WTC11 (cell line): ENCODE results near the gene CCS. TPM values are rescaled to one million over a fixed set of nuclear protein-coding genes. Genes with fewer than 3 reads are reported as not detected.

Experiments used
- ATAC-seq: fragments of 200-7000 bp; cut with Tn5 transposase; 2 replicates; pipeline ENCODE4 v1.10.0; 2021; ENCODE audit warnings: mild to moderate bottlenecking, moderate library complexity
- CTCF ChIA-PET: fragments of 300-600 bp; sonication (Branson Sonifier 250); formaldehyde crosslinking; loops from one replicate; lab custom pipeline; 2021; ENCODE audit warnings: antibody characterized with exemption; lab: Charles Lee
- POLR2A ChIA-PET: fragments of 350-600 bp; sonication (Branson Sonifier 250); formaldehyde crosslinking; loops from one replicate; lab custom pipeline; 2021; ENCODE audit warnings: antibody characterized with exemption; lab: Charles Lee
- DNase-seq: peaks from one replicate; pipeline ENCODE4 v3.0.0; 2021; ENCODE audit warnings: low spot score
- H3K27ac Mint-ChIP-seq: 2 replicates; pipeline ENCODE4 v1.8.0; 2021; ENCODE audit warnings: mixed read lengths
- H3K27me3 Mint-ChIP-seq: 2 replicates; pipeline ENCODE4 v1.8.0; 2021; ENCODE audit warnings: low read depth, mild to moderate bottlenecking, moderate library complexity, mixed read lengths
- H3K36me3 Mint-ChIP-seq: 2 replicates; pipeline ENCODE4 v1.8.0; 2021; ENCODE audit warnings: mixed read lengths
- H3K4me1 Mint-ChIP-seq: 2 replicates; pipeline ENCODE4 v1.8.0; 2022; ENCODE audit warnings: mixed read lengths
- H3K4me3 Mint-ChIP-seq: 2 replicates; pipeline ENCODE4 v1.8.0; 2021; ENCODE audit warnings: mild to moderate bottlenecking, moderate library complexity, mixed read lengths
- H3K9me3 Mint-ChIP-seq: 2 replicates; pipeline ENCODE4 v1.8.0; 2021; ENCODE audit warnings: mixed read lengths
- E2F5 ChIP-seq: sonication (generic); formaldehyde crosslinking; IDR thresholded peaks from 2 replicates; pipeline ENCODE4 v1.8.1; 2022; ENCODE audit warnings: mild to moderate bottlenecking, moderate library complexity, missing genetic modification reagents
- ELF4 ChIP-seq: sonication (generic); formaldehyde crosslinking; IDR thresholded peaks from 2 replicates; pipeline ENCODE4 v1.8.1; 2022; ENCODE audit warnings: low read depth, mild to moderate bottlenecking, moderate library complexity, missing genetic modification reagents
- ESRRA ChIP-seq: sonication (generic); formaldehyde crosslinking; IDR thresholded peaks from 2 replicates; pipeline ENCODE4 v1.8.1; 2022; ENCODE audit warnings: mild to moderate bottlenecking, missing genetic modification reagents, borderline replicate concordance
- ETV6 ChIP-seq: sonication (generic); formaldehyde crosslinking; IDR thresholded peaks from 2 replicates; pipeline ENCODE4 v1.8.1; 2022; ENCODE audit warnings: mild to moderate bottlenecking, missing genetic modification reagents
- FOXP4 ChIP-seq: sonication (generic); formaldehyde crosslinking; IDR thresholded peaks from 2 replicates; pipeline ENCODE4 v1.8.0; 2022; ENCODE audit warnings: mild to moderate bottlenecking, missing genetic modification reagents
- IRF1 ChIP-seq: sonication (generic); formaldehyde crosslinking; IDR thresholded peaks from 2 replicates; pipeline ENCODE4 v1.8.0; 2023; ENCODE audit warnings: missing genetic modification reagents
- JAZF1 ChIP-seq: fragments of 250-450 bp; sonication (Bioruptor Pico); IDR thresholded peaks from 2 replicates; pipeline ENCODE4 v1.9.0; 2021; ENCODE audit warnings: moderate library complexity, mild to moderate bottlenecking, inconsistent platforms
- MYBL2 ChIP-seq: sonication (generic); formaldehyde crosslinking; IDR thresholded peaks from 2 replicates; pipeline ENCODE4 v1.8.1; 2023; ENCODE audit warnings: mild to moderate bottlenecking, moderate library complexity, missing genetic modification reagents
- NR2C2 ChIP-seq: sonication (generic); formaldehyde crosslinking; IDR thresholded peaks from 2 replicates; pipeline ENCODE4 v1.8.0; 2022; ENCODE audit warnings: mild to moderate bottlenecking, missing genetic modification reagents
- PRRX2 ChIP-seq: fragments of 250-450 bp; sonication (Bioruptor Pico); IDR thresholded peaks from 2 replicates; pipeline ENCODE4 v1.8.0; 2021; ENCODE audit warnings: mild to moderate bottlenecking
- RORB ChIP-seq: fragments of 250-450 bp; sonication (Bioruptor Pico); IDR thresholded peaks from 2 replicates; pipeline ENCODE4 v1.9.0; 2021; ENCODE audit warnings: mild to moderate bottlenecking
- SOX15 ChIP-seq: fragments of 250-450 bp; sonication (Bioruptor Pico); IDR thresholded peaks from 2 replicates; pipeline ENCODE4 v1.9.0; 2021; ENCODE audit warnings: mild to moderate bottlenecking
- USF2 ChIP-seq: sonication (generic); formaldehyde crosslinking; IDR thresholded peaks from 2 replicates; pipeline ENCODE4 v1.8.1; 2023; ENCODE audit warnings: mild to moderate bottlenecking, missing genetic modification reagents, moderate library complexity
- ZBTB43 ChIP-seq: sonication (generic); formaldehyde crosslinking; IDR thresholded peaks from 2 replicates; pipeline ENCODE4 v1.8.1; 2023; ENCODE audit warnings: mild to moderate bottlenecking, missing genetic modification reagents
- ZMAT4 ChIP-seq: fragments of 250-450 bp; sonication (Bioruptor Pico); IDR thresholded peaks from 2 replicates; pipeline ENCODE4 v1.9.0; 2021; ENCODE audit warnings: mild to moderate bottlenecking
- ZNF121 ChIP-seq: sonication (generic); formaldehyde crosslinking; IDR thresholded peaks from 2 replicates; pipeline ENCODE4 v1.8.0; 2023; ENCODE audit warnings: missing genetic modification reagents
- ZNF423 ChIP-seq: fragments of 250-450 bp; sonication (Bioruptor Pico); IDR thresholded peaks from 2 replicates; pipeline ENCODE4 v2.1.2; 2022; ENCODE audit warnings: mild to moderate bottlenecking, moderate library complexity
- ZNF532 ChIP-seq: fragments of 250-450 bp; sonication (Bioruptor Pico); IDR thresholded peaks from 2 replicates; pipeline ENCODE4 v1.9.0; 2021; ENCODE audit warnings: mild to moderate bottlenecking, borderline replicate concordance
- ZSCAN18 ChIP-seq: fragments of 250-450 bp; sonication (Bioruptor Pico); IDR thresholded peaks from 2 replicates; pipeline ENCODE4 v2.1.2; 2022; ENCODE audit warnings: mild to moderate bottlenecking, moderate library complexity
- total RNA-seq: library from RNA; stranded (reverse); gene quantifications from 3 replicates; pipeline ENCODE4 v1.2.3, GENCODE V29; 2021

Gene CCS
- total RNA-seq, 1 experiment from 2014 or later = 35.9 TPM

GRCh38 chr11:66636411-66636810, 43.4 kb downstream of the CCS start:
- no peaks in the 10 kb centered on the region for H3K9me3 Mint-ChIP-seq
- peaks cover 49% of the 10 kb centered on the region for H3K36me3 Mint-ChIP-seq
- ChIA-PET POLR2A (no interaction called here), CTCF (no interaction called here)
- H3K27me3 Mint-ChIP-seq = no peaks in the 10 kb centered on the region
- H3K4me3 Mint-ChIP-seq = no peak overlapping the region
- DNase-seq (no peak), ATAC-seq (no peak)
- TF ChIP-seq ELF4 (CRISPR knock-in tag) (no peak), E2F5 (CRISPR knock-in tag) (no peak), ETV6 (CRISPR knock-in tag) (no peak), PRRX2 (CRISPR knock-in tag) (no peak), ESRRA (CRISPR knock-in tag) (no peak), ZNF532 (CRISPR knock-in tag) (no peak), ZBTB43 (CRISPR knock-in tag) (no peak), NR2C2 (CRISPR knock-in tag) (no peak), FOXP4 (CRISPR knock-in tag) (no peak), ZNF121 (CRISPR knock-in tag) (no peak), ZNF423 (no peak), IRF1 (CRISPR knock-in tag) (no peak), USF2 (no peak), RORB (CRISPR knock-in tag) (no peak), ZMAT4 (CRISPR knock-in tag) (no peak), ZSCAN18 (CRISPR knock-in tag) (no peak), SOX15 (CRISPR knock-in tag) (no peak), MYBL2 (no peak), JAZF1 (no peak)
- H3K27ac Mint-ChIP-seq = peak overlapping the region; percentile 95
- peaks cover 40% of the 10 kb centered on the region for H3K4me1 Mint-ChIP-seq
